Skeletal muscle satellite cell (primary cell): ENCODE data around the gene SHANK1.

Experiments
- H3K27me3 ChIP-seq: 2 replicates; pipeline ENCODE4 v1.7.0; 2013; ENCODE audit warnings: low read length; ENCODE audit not compliant: control insufficient read depth, insufficient read depth
- H3K36me3 ChIP-seq: 2 replicates; pipeline ENCODE4 v1.7.0; 2013; ENCODE audit warnings: mild to moderate bottlenecking, control low read depth, low read length; ENCODE audit not compliant: insufficient read depth
- H3K4me1 ChIP-seq: 2 replicates; pipeline ENCODE4 v1.7.0; 2013; ENCODE audit warnings: low read length; ENCODE audit not compliant: control insufficient read depth, insufficient read depth
- H3K4me2 ChIP-seq: 2 replicates; pipeline ENCODE4 v1.7.0; 2013; ENCODE audit warnings: mild to moderate bottlenecking, low read length
- H3K4me3 ChIP-seq: 2 replicates; pipeline ENCODE4 v1.7.0; 2013; ENCODE audit warnings: low read length
- H3K9ac ChIP-seq: 2 replicates; pipeline ENCODE4 v1.7.0; 2013; ENCODE audit warnings: mild to moderate bottlenecking, low read depth, low read length, moderate library complexity
- H3K9me3 ChIP-seq: replicated peaks from 2 replicates; pipeline ENCODE4 v1.7.0; 2013; ENCODE audit warnings: mild to moderate bottlenecking, control low read depth, low read length

The SHANK1 gene

DNA sequence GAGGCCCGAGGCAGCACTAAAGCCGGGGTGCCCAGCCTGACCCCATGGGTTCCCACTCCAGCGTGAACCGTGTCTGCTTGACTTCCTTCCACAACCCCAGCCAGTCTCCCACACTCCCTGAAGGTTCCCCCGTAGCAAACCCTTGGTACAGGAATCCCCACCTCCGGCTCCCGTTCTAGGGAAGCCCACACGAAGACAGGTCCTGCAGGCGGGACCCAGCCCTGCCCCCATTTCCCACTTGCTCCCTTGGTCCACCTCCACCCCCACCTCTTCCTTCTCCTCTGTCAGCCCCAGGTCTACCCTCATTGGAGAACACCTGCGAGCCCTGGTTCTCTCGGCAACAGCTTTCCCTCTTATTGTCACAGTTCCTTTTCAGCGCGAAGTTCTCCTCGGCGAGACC is 46.5 kb downstream of the SHANK1 start:
- no peak overlapping the region for H3K4me3 ChIP-seq
- H3K36me3 ChIP-seq = no peaks in the 10 kb centered on the region
- peaks cover 16% of the 10 kb centered on the region for H3K27me3 ChIP-seq
- no peak overlapping the region for H3K9ac ChIP-seq
- H3K9me3 ChIP-seq = no peaks in the 10 kb centered on the region
- H3K4me2 ChIP-seq = no peak overlapping the region
- H3K4me1 ChIP-seq = no peaks in the 10 kb centered on the region

DNA sequence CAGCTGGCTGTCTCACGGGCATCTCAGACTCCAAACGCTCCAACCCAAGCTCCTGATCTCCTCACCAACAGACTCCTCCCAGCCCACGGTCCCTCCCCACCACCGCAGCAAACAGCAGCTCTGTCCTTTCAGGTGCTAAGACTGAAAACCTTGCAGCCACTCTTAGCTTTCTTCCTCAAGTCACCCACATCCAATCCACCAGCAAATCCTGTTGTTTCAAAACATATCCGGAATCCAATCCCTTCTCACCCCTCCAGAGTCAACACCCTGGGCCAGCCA is 49.6 kb downstream of the SHANK1 start:
- Histone ChIP-seq H3K9me3 (no peaks in the 10 kb centered on the region), H3K4me2 (no peak overlapping the region), H3K27me3 (peaks cover 21% of the 10 kb centered on the region), H3K4me1 (no peaks in the 10 kb centered on the region), H3K4me3 (no peak overlapping the region), H3K9ac (no peak overlapping the region), H3K36me3 (no peaks in the 10 kb centered on the region)

DNA sequence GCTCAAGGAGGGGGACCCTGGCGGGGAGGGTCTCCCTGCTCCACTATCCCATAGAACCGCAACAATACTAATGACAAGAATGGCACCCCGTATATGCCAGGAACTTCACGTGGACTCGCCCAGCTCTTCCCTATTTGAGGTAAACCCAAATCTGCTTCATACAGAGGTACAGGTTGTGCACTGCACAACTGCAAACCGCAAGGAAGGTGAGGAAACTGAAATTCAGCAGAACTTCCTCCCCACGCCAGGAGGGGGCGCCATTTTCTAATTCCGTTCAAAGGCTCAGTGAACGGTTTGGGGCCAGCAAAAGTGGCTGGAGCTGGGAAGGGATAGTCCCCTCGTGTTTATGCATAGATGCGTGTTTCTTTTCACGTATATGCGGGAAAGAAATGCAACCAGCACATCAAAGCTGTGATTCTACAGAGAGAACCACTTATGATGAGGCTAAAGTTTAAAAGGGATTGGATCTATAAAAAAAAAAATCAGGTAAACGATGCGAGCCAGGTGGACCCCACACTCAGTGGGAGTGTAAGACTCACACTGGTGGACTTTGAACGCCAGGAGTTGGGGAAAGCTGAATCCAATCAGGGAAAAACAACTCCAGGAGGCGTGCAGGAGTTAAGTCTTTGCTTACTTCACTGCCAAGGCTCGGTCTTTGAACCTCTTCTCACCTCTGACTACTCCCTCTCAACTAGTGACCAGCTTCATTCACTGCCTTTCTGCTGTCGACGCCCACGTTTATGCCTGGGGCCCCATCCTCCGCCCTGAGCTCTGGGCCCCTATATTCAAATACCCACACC is 50.1 kb downstream of the SHANK1 start:
- H3K9ac ChIP-seq = no peak overlapping the region
- no peak overlapping the region for H3K4me2 ChIP-seq
- H3K9me3 ChIP-seq = no peaks in the 10 kb centered on the region
- no peaks in the 10 kb centered on the region for H3K4me1 ChIP-seq
- H3K27me3 ChIP-seq = peaks cover 21% of the 10 kb centered on the region
- H3K36me3 ChIP-seq = no peaks in the 10 kb centered on the region
- H3K4me3 ChIP-seq = no peak overlapping the region

DNA sequence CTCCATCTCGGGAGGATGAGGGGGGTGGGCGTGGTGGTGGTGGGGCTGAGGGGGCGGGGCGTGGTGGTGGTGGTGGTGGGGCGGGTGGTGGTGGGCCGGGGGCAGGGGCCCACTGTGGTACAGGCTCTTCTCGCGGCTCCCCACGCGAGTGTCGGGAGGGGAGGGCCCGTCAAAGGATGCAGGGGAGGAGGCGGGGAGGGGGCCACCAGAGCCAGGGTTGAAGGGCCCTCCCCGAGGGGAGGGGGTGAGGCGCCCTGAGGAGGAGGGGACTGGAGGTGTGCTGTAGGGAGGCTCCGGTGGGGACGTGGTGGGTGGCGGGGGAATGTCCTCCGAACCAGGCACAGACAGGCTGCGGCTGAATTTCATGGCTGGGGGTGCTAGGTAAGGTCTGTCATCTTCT is 50.7 kb downstream of the SHANK1 start:
- Histone ChIP-seq H3K9me3 (no peaks in the 10 kb centered on the region), H3K4me2 (no peak overlapping the region), H3K4me1 (no peaks in the 10 kb centered on the region), H3K36me3 (no peaks in the 10 kb centered on the region), H3K27me3 (peaks cover 17% of the 10 kb centered on the region), H3K4me3 (no peak overlapping the region), H3K9ac (no peak overlapping the region)

DNA sequence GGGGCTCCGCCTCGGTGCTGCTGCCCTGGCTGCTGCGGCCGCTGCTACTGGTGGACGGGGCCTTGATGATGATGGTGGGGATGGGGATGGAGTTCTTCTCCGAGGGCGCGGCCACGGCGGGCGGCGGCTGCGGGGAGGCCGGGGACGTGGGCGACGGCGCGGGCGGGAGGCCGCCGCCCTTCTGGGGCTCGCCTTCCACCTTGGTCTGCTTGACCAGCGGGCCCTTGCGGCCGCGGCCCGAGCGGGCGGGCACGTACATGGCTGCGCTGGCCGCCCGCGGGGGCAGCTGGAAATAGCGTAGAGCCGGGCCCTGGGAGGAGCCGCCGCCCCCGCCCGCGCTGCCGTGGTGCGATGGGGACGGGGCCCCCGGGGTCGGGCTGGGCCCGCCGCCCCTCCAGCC is 51.2 kb downstream of the SHANK1 start:
- no peak overlapping the region for H3K4me3 ChIP-seq
- H3K9me3 ChIP-seq = no peaks in the 10 kb centered on the region
- H3K4me2 ChIP-seq = no peak overlapping the region
- H3K27me3 ChIP-seq = peaks cover 17% of the 10 kb centered on the region
- H3K36me3 ChIP-seq = no peaks in the 10 kb centered on the region
- H3K9ac ChIP-seq = no peak overlapping the region
- no peaks in the 10 kb centered on the region for H3K4me1 ChIP-seq

DNA sequence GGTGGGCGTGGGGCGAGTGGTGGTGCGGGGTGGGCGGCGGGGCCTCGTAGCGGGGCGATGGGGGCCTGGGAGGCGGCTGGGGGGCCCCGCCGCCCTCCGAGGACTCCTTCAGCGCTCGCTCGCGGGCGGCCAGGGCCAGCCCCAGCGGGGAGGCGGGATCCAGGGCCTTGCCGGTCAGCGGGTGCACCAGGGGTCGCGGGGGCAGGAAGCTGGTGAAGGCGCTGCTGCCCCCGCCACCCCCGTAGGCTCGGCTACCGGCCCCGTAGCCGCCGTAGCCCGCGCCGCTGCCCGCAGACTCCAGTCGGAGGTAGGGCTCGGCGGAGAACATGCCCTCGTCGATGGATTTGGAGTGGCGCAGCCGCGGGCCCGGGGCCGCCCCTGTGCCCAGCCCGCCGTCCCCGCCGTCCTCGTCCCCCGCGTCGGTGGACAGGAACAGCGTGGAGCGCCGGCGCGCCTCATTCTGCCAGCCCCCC is 51.8 kb downstream of the SHANK1 start:
- peaks cover 17% of the 10 kb centered on the region for H3K27me3 ChIP-seq

DNA sequence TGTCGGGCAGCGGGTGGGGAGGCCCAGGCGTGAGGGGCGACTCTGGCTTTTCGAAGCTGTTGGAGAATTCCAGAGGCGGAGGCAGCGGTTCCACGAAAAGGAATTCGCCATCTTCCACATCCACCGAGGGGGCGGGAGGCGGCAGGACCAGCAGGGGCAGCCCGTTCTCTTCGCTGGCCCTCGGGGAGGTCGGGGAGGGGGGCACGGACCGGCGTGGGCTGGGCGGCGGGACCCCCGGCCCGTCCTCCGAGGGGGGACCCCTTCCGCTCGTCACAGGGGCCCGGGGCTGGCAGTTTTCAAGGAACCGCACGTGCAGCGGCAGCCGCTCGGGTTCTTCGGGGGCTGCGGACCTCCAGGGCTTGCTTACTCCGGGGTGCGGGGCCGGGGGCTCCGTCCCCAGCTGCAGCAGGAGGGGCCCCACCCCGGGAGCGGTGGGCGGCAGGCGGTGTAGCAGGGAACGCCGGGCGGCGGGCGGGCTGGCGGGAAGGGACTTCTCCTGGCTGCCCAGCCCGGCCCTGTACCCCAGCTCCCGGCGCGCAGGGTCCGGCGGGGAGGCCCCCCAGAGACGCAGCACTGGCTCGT is 52.3 kb downstream of the SHANK1 start:
- Histone ChIP-seq H3K4me2 (no peak overlapping the region), H3K4me1 (no peaks in the 10 kb centered on the region), H3K4me3 (no peak overlapping the region), H3K9me3 (no peaks in the 10 kb centered on the region), H3K27me3 (peaks cover 17% of the 10 kb centered on the region), H3K9ac (no peak overlapping the region), H3K36me3 (no peaks in the 10 kb centered on the region)

More for the DNA sequence above, 51.8 kb downstream of the SHANK1 start:
- no peaks in the 10 kb centered on the region for H3K36me3 ChIP-seq
- H3K9ac ChIP-seq = no peak overlapping the region
- no peak overlapping the region for H3K4me3 ChIP-seq
- H3K4me1 ChIP-seq = no peaks in the 10 kb centered on the region
- no peak overlapping the region for H3K4me2 ChIP-seq
- H3K9me3 ChIP-seq = no peaks in the 10 kb centered on the region

DNA sequence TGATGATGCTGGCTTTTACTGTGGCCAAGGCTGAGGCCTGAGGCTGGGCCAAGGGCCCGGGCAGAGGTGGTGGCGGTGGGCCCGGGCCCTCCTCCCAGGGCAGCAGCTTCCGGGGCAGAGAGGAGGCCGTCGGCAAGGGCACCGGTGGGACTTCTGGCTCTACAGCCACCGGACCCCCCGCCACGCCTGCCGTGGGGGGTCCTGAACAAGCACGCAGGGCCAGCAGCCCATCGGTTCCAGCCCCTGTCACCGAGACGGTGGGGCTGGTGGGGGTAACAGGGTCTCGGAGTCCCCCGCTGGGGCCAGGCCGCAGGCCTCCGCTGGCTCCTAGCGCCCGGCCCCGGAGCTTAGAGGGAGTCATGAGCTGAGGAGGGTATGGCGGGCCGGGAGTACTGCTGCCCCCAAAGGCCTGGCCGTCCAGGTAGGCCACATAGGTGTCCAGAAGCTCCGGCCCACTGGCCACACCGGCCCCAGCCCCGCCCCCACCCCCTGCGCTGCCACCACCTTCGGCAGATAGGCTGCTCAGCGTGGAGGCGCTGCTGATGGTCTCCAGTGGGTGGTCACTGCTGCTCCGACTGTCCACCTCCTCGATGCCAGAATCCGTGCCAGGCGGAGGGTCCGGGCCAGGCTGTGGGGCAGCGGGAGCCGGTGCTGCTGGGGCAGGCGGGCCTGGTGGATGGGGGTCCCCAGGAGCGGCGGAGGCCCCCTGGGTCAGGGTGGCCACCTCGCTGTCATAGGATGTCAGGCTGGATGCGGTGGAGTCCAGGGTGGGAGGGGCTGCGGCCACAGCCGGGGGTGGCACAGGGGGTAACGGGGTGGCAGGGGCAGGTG is 53.0 kb downstream of the SHANK1 start:
- Histone ChIP-seq H3K36me3 (no peaks in the 10 kb centered on the region), H3K27me3 (peaks cover 17% of the 10 kb centered on the region), H3K4me3 (no peak overlapping the region), H3K9ac (no peak overlapping the region), H3K9me3 (no peaks in the 10 kb centered on the region), H3K4me1 (no peaks in the 10 kb centered on the region), H3K4me2 (no peak overlapping the region)

DNA sequence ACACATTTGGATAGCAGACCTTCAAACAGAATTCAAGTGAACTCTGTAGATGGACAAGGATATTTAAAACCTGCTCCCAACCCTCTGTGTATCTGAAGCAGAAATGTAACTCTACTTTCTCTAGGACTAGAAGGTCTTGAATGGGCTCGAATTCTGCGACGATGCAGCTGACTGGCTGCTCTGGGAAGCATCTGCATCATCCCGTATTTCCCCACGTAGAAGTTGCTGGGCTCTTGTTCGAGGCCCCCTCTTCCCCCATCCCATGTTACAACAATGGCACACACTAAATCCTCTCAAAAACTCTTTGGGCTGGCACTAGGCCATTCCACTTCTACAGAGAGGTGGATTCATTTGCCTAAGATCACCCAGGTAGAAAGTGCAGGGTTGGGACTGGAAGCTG is 55.4 kb downstream of the SHANK1 start:
- Histone ChIP-seq H3K4me2 (no peak overlapping the region), H3K27me3 (peaks cover 10% of the 10 kb centered on the region), H3K36me3 (no peaks in the 10 kb centered on the region), H3K4me3 (no peak overlapping the region), H3K9me3 (no peaks in the 10 kb centered on the region), H3K4me1 (no peaks in the 10 kb centered on the region), H3K9ac (no peak overlapping the region)

DNA sequence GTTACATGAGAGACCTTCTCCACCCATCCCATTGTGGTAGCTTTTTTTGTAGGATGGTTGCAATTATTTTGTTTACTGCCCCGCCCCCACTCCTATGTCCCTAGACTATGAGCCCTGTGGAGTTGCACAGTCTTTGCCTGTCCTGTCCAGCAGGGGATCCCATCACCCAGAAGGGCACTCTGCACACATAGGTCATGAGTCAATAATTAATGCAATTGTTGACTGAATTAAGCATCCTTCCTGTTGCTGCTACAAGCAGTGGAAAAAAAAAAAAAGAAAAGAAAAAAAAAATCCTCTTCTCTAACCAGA is 56.2 kb downstream of the SHANK1 start:
- H3K4me1 ChIP-seq = no peaks in the 10 kb centered on the region
- H3K27me3 ChIP-seq = peaks cover 8% of the 10 kb centered on the region
- no peaks in the 10 kb centered on the region for H3K36me3 ChIP-seq
- H3K9me3 ChIP-seq = no peaks in the 10 kb centered on the region
- H3K9ac ChIP-seq = no peak overlapping the region
- no peak overlapping the region for H3K4me2 ChIP-seq
- no peak overlapping the region for H3K4me3 ChIP-seq

DNA sequence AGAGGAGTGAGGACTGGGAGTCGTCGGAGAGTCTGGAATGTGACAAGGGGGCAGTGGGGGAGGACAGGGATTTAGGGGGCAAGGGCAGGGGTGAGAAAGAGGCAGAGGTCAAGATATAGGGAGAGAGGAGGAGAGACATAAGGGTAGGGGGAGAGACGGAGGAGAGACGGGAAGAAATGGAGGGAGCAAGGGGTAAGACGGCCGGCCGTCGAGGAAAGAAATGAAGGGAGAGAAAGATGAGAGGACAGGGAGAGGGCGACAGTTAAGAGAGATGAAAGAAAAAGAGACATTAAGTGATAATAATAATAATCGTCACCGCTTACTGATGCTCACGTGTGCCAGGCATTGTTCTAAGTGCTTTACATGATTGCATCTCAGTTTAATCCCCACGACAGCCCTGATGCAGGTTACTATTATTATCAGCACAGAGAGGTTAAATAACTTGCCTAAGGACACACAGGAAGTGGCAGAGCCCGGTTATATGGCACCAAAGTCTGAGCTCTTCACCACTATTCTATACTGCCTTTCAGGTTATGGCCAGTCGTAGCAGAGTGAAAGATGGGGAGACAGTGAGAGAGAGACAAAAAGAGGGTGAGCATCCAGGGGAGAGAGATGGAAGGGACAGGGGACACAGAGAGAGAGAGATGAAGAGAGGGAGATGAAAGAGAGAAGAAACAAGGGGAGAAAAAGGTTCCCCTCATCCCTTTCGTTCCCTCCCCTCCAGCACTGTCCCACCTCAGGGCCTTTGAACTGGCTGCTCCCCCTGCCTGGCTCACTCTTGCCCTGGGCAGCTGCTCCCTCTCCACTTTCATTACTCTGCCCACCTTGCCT is 56.7 kb downstream of the SHANK1 start:
- Histone ChIP-seq H3K4me3 (no peak overlapping the region), H3K27me3 (peaks cover 8% of the 10 kb centered on the region), H3K4me1 (no peaks in the 10 kb centered on the region), H3K9me3 (no peaks in the 10 kb centered on the region), H3K9ac (no peak overlapping the region), H3K4me2 (no peak overlapping the region), H3K36me3 (no peaks in the 10 kb centered on the region)
